ENCODE measurements around the gene RLBP1.

The RLBP1 gene

DNA sequence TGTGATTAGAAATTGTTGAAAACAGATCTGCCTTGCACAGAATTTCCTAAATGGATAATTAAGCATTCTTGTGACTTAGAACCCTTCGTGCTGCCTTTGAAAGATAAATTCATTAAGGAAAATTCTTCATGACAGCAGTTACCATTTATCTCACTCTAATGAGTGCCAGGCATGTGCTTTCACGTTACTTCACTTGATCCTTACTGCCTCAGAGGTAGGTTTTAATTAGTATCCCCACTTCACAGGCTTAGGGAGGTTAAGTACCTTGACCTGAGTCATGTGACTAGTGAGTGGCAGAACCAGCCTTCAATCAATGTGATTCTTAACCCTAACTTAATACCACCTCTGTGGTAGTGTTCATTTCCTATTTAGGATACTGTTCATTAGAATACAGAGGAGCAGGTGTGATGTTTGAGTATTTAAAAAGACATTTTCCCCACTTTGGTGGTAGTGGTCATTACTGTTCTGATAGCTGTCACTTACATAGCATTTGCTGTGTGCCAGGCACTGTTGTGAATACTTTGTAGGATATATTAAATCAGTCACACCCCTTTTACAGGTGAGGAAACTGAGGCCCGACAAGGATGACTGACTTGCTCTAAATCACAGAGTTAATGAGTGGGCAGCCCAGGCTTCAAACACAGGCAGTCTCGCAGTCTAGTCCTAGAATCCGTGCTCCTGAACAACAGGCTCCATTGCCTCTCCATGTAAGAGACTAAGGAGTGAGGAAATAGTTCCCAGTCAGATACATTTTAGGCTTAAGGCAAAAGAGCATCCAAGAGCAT is 57.9 kb downstream of the RLBP1 start:
- TF ChIP-seq, protein P1, sequence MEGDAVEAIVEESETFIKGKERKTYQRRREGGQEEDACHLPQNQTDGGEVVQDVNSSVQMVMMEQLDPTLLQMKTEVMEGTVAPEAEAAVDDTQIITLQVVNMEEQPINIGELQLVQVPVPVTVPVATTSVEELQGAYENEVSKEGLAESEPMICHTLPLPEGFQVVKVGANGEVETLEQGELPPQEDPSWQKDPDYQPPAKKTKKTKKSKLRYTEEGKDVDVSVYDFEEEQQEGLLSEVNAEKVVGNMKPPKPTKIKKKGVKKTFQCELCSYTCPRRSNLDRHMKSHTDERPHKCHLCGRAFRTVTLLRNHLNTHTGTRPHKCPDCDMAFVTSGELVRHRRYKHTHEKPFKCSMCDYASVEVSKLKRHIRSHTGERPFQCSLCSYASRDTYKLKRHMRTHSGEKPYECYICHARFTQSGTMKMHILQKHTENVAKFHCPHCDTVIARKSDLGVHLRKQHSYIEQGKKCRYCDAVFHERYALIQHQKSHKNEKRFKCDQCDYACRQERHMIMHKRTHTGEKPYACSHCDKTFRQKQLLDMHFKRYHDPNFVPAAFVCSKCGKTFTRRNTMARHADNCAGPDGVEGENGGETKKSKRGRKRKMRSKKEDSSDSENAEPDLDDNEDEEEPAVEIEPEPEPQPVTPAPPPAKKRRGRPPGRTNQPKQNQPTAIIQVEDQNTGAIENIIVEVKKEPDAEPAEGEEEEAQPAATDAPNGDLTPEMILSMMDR (conservative IDR thresholded peaks at IDR 0.05; ENCODE audit: low read length) = no peak
- no peak overlapping the region for H3K4me3 ChIP-seq (ENCODE audit: low read length)
- no peak for DNase-seq (ENCODE audit: low read depth)

DNA sequence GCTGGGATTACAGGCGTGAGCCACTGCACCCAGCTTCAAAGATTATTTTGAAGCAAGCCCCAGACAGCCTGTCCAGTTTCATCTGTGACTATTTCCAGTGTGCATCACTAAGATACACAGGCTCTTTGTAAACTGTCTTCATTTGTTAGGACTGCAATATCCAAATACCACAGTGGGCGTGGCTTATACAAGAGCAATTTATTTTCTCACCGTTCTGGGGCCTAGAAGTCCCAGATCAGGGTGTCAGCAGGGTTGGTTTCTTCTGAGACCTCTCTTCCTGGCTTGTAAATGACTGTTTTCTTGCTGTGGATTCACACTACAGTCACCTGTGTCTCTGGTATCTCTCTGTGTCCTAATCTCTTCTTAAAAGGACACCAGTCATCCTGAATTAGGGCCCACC is 59.7 kb downstream of the RLBP1 start:
- DNase-seq (ENCODE audit: low read depth) = no peak
- no peak overlapping the region for H3K4me3 ChIP-seq (ENCODE audit: low read length)
- TF ChIP-seq, protein P1 (conservative IDR thresholded peaks at IDR 0.05; ENCODE audit: low read length) = no peak
